GM19043 (cell line): ENCODE measurements around the gene MAEA.
"Not testable (repeated sequence)": the region's sequence is repeated elsewhere in the genome, so short reads cannot be mapped to it uniquely, and the experiment has no call there.

Experiments
- ATAC-seq: cut with Tn5 transposase; IDR thresholded peaks from one replicate; pipeline ENCODE4 v1.9.1; 2021; ENCODE audit warnings: low read depth; ENCODE audit not compliant: unreplicated experiment

The MAEA gene

DNA sequence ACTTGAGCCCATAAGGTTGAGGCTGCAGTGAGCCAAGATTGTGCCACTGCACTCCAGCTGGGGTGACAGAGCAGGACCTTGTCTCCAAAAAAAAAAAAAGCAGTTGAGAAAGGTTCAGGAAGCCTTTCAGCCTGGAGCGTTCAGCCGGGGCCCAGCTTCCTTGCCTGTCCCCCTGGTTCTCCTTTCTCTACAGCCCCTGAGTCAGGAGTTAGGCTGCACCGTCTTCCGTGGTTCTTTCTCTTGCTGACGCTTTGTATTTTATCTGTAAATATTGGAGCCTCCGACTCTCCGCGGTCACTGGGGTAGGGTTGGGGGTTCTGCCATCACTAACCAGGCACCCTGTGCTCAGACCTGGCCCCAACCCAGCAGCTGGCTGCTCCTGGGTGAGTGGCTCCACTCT, 43.6 kb downstream of the MAEA start:
- no peak for ATAC-seq

DNA sequence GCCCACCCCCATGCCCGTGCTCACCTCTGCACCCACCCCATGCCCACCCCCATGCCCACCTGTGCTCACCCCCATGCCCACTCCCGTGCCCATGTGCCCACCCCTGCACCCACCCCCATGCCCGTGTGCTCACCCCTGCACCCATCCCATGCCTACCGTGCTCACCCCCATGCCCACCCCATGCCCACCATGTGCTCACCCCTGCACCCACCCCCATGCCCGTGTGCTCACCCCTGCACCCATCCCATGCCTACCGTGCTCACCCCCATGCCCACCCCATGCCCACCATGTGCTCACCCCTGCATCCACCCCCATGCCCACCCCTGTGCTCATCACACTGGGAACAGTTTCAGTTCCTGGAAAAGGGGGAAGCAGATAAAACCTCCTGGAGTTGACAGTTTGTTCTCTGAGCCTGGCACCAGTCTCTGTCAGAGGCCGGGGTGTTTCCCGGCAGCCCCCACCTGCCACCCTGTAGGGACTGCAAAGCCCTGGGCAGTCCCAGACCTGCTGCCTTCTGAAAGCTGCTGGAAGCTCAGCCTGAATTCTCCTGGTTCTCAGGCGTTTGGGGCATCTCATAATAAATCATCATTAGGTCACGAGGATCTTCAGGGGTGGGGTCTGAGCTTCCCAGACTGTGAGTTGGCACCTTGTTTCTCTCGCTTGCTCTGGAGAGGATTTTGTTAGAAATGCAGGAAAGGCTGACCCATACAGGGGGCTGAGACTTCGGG, 44.3 kb downstream of the MAEA start:
- not testable (repeated sequence) for ATAC-seq

DNA sequence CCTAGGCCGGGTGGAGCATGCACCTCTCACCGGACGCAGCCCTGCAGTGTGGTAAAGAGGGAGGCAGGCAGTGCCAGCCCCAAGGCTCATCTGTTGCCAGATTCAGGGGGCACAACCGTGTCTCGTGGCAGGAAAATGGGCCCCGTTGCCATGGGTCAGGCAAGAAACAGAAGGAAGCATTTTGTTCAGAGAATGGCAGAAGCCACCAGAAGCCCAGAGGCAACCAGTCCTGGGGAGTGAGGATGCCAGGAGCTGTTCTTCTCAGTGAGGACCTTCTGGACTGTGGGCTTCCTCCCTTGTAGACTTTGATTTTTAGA, 44.8 kb downstream of the MAEA start:
- no peak for ATAC-seq

DNA sequence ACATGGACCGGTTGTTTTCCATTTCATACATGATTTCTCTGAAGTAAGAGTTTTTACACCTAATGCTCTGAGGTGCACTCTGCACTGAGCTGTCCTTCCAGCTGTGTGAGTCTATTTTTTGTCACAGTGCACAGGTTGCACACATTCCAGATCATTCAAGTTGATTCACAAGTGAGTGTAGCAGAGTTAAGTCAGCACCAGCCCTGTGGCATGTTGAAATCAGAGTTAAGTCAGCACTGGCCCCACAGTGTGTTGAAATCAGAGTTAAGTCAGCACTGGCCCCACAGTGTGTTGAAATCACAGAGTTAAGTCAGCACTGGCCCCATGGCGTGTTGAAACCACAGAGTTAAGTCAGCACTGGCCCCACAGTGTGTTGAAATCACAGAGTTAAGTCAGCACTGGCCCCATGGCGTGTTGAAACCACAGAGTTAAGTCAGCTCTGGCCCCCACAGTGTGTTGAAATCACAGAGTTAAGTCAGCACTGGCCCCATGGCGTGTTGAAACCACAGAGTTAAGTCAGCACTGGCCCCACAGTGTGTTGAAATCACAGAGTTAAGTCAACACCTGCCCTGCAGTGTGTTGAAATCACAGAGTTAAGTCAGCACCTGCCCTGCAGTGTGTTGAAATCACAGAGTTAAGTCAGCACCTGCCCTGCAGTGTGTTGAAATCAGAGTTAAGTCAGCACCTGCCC, 45.6 kb downstream of the MAEA start:
- not testable (repeated sequence) for ATAC-seq

DNA sequence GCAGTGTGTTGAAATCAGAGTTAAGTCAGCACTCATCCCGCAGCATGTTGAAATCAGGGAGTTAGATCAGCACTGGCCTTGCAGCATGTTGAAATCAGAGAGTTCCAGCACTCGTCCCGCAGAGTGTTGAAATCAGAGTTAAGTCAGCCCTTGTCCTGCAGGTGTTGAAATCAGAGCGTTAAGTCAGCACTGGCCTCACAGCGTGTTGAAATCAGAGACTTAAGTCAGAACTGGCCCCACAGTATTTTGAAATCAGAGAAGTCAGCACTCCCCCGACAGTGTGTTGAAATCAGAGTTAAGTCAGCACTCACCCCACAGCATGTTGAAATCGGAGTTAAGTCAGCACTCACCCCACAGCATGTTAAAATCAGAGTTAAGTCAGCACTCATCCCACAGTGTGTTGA, 46.4 kb downstream of the MAEA start:
- ATAC-seq: no peak

DNA sequence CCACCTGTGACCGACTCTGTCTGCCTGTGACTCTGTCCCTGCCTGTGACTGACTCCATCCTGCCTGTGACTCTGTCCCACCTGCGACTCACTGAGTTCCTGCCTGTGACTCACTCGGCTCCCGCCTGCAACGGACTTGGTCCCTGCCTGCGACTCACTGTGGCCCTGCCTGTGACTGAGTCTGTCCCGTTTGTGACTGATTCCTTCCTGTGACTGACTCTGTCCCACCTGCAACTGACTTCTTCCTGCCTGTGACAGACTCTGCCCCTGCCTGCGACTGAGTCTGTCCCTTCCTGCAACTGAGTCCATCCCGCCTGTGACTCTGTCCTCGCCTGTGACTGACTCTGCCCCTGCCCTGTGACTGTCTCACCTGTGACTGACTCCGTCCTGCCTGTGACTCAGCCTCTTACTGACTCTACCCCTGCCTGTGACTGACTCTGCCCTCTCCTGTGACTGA, 47.7 kb downstream of the MAEA start:
- no peak for ATAC-seq

DNA sequence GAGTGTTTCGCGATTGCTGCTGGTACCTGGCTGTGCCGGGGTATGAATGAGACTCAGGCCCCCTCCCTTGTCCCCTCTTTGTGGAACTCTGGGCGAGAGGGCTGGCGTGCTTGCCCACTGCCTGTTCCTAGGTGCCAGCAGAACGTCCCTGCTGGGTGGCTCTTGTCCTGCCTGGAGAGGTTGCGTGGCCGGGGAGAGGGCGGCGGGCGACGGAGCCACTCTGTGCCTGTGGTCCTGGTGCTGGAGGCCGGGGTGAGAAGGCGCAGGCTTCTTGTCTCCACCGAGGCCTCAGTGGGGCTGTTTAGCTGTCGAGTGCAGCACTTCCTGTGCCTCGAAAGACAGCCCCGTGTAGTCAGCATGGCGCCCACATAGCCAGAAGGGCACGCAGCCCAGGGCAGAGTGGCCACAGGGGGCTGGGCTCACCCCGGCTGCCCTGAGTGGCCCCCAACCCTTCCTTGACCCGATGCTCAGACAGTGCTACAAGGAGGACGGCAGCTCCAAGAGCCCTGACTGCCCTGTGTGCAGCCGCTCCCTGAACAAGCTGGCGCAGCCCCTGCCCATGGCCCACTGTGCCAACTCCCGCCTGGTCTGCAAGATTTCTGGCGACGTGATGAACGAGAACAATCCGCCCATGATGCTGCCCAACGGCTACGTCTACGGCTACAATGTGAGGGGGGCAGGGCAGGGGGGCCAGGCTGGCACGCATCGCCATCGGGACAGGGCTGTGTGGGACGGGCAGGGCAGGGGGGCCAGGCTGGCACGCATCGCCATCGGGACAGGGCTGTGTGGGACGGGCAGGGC, 48.5 kb downstream of the MAEA start:
- ATAC-seq: no peak

DNA sequence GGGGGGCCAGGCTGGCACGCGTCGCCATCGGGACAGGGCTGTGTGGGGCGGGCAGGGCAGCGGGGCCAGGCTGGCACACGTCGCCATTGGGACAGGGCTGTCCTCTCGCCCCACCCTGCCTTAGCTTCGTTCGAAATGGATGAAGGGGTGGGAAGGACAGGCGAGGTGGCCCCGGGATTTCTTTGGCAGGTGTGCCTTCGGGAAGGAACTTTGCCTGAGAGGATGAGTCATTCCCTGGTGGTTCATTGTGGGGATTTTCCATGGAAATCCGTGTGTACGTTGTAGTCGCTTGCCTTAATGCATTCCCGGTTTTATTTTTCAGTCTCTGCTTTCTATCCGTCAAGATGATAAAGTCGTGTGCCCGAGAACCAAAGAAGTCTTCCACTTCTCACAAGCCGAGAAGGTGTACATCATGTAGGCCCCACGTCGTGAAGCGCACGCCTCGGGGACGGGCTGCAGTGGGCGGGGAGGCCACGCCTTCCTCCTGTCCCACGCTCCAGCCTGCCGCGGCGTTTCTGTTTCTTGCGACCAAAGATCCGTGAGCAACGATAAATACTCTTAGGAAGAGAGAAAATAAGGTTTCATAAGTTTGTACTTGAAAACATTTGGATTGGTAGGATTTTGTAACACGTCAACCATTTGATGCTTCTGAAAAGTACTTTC, 49.2 kb downstream of the MAEA start:
- no peak for ATAC-seq

DNA sequence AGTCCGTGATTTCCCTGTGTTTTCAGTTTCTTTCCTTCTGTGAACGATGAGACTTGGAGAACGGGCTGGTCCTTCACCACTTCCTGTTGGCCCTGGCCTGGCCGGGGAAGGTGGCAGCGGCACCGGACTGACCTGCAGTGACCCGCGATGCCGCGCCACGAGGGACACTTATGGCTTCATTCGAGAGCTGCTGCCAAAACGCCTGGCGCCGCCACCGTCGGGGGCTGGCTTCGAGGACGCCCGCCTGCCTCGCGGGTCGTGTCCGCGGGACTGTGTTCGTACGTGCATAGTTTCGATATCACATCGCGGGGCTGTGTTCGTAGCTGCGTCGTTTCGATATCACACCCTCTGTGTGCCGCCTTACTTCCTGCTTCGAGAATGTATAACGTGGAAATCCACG, 49.8 kb downstream of the MAEA start:
- ATAC-seq: no peak

DNA sequence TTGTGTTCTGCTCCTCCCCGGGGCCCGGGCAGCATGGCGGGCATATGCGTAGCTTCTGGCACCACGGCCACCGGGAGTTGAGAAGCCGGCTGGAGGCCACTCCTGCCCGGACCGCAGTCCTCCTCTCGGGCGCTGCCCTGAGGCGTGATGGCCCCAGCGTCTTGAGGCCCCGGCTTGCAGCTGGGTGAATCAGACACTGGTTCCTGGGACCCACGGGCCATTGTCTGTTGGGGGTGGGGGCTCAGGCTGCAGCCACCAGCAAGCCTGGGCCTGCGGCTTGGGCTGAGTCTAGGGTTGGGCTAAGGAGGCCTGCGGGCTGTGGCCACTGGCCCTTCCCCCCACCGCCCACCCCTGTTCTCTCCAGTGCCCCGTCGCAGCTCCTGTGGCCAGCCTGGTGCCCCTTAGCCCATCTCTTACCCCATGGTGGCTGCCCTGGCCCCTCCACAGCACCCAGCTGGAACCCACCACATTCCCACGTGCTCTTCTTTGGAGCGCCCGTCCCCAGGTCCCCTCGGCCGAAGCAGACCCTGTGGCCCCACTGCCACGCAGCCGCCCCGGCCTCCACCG, 50.6 kb downstream of the MAEA start:
- no peak for ATAC-seq

DNA sequence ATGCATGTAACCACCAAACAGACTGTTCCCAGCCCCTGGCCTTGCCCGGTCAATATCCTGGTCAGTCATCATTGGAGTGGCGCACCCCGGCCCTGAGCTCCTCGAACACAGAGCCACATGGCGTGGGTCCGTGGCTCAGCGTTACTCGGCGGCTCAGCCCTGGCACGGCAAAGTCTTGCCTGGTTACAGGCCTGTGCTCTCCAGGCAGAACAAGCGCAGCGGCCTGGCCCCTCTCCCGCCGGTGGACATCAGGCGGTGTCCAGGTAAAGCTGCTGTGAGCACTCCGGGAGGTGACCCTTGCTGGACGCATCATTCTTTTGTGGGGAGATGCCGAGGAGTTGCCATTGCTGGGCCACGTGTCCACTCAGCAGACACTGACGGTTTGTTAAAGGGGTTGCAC, 51.2 kb downstream of the MAEA start:
- no peak for ATAC-seq

DNA sequence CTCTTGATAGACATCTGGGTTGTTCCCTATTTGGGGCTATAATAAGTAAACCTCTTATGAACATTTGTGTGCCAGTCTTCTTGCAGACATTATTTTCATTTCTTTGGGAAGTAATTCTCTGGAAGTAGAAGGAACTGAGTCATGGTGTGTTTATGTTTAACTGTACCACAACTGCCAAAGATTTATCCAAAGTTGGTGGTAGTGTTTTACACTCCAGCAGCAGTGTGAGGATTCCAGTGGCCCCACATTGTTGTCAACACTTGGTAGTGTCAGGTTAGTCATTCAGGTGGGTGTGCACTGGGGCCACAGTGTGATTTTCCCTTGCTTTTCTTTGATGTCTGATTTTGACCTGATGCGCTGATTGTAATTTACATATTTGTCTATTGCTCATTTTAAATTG, 52.3 kb downstream of the MAEA start:
- no peak for ATAC-seq

DNA sequence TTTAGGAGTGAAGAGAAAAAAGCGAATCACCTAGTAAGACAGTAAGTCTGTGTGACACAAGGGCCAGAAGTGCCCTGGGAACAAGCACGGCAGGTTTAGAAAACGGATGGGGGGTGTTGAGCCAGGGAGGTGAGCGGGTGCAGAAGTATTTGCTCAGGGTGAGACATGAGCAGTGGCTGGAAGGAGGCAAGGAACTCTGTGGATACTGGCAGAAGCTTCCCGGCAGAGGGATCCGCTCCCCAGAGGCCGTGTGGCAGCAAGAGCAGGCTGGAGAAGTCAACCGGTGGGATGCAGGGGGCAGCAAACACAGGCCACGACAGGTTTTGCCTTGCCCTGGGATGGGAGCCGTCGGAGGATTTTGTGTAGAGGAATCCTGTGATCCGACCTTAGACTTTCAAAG, 55.0 kb downstream of the MAEA start:
- no peak for ATAC-seq

DNA sequence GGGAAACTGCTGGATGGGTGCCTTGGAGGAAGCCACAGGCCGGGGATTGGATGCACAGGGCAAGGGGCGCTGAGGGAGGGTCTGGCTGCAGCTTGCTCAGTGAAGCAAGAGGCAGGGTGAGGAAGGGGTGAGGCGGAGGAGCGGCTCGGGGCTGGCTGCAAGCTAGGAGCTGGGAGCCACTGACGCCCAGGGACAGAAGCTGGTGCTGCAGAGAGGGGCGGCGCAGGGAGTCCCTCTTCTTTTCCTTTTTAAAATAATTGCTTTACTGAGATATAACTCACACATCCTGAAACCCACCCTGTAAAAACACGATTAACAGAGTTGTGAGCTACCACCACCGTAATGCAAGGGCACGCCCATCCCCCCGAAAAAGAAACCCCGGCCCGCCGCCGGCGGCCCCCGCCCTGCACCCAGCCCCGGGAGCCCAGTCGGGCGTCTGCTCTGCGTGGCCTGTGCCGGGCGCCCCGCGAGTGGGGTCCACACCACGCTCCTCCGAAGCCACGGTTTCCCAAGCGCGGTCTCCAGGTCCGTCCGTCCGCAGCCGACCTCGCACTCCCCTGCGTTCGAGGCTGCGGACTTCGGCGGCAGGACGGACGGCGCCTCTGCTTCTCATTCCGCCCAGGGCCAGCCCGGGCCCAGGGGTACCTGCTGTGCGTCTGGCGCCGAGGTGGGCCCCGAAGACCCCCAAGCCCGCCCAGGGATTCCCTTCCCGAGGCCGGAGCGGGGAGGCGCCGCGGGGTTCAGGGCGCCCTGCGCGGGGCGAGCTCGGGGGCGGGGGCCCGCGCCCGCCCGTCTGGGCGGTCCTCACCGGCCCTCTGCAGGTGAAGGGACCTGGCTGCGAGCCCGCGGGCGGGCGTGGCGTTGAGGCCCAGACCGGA, 56.5 kb downstream of the MAEA start:
- ATAC-seq: peak; percentile 5

DNA sequence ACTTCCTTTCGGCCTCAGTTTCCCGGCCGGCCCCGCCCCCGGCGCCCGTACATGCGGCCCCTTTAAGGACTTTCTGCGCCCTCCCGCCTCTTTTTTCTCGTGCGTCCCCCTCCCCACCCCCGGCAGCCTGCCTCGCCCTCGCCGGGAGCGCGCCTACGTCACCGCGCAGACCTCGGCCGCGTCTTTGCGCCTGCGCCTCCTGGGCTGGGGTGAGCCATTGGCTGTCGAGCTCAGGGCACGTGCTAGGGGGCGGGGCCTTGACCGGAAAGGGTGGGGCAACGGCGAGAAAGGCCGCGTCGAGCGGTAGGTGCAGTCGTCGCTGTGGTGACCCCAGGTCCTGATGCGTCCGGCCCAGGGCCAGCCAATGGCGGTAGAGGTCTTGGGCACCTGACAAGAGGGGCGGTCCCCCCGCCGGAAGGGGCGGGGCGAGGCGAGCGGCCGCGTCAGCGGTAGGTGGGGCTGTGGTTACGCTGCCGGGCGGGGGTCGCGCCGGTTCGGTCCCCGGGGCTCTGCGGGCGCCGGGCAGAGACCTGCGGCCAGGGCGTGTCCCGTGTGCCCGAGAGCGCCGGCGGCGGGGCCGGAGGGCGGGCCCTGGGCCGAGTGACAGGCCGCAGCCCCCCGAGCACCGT, 57.2 kb downstream of the MAEA start, which contains the start of gene UVSSA:
Gene UVSSA (plus strand): TSS at position 428 of the 629 bp plus-strand sequence. CDS start 884 bp downstream, outside the sequence.
- peak; percentile 91 for ATAC-seq

DNA sequence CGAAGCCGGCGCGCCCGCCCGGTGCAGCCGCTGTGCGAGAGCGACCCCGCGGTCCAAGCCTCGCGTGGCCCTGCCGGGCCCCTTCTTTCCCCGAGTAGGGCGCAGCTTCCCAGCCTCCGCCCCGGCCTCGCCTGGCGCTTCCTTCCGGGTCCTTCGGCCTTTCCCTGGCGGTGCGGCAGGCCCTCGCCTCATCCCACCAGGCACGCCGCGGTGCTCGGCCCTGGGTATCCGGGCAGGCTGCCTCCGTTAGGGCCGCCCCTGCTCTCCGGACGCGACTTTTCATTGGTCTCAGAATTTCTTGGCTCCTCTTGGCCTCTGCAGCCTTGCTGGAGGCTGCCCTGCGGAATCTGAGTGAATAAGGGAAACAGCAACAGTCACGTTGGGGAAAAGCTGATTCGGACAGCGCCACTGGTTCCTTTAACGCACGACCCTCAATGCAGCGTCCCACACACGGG, 57.7 kb downstream of the MAEA start:
- peak; percentile 15 for ATAC-seq

DNA sequence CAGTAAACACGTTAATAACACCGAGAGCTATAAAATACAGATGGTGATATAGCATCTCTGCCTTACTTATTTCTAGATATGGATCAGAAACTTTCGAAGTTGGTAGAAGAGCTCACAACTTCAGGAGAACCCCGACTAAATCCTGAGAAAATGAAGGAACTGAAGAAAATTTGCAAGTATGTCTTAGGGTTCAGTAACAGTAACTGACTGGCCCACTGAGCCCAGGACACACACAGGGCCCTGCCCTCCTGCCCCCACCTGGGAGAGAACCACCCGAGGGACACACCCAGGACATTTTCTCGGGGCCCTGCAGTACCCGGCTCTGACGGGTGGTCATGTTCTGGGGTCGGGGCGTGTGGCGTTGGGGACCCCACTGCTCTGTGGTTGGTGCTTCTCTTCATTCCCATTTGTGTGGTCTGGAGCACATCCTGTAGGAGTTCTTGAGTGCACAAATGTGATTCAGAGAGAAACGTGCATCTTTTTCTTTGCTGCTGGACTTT, 58.4 kb downstream of the MAEA start:
- ATAC-seq: no peak

DNA sequence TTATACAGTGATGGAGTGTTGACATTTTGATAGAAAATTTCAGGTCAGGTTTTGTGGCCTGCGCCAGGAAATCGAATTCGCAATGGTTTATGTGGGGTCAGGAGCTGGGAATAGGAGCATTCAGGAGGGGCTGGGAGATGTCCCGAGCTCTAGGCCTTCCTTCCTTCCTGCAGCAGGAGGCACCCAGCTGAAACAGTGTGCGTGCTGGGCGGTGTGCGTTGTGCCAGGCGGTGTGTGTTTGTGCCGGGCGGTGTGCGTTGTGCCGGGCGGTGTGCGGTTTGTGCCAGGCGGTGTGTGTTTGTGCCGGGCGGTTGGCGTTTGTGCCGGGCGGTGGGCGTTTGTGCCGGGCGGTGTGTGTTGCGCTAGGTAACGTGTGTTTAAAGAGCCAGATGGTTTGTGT, 59.1 kb downstream of the MAEA start:
- ATAC-seq: no peak
